GM23248 (cell line): Measurements from ENCODE around the gene GALNT10.

ENCODE experiments used
- EZH2 ChIP-seq: fragments of 200-600 bp; sonication (generic); IDR thresholded peaks from 2 replicates; pipeline ENCODE4 v1.6.1; 2018; ENCODE audit warnings: antibody characterized with exemption, mild to moderate bottlenecking; ENCODE audit not compliant: insufficient read depth, poor library complexity, severe bottlenecking
- EZH2phosphoT487 ChIP-seq: fragments of 200-600 bp; sonication (generic); IDR thresholded peaks from 2 replicates; pipeline ENCODE4 v1.6.1; 2018; ENCODE audit warnings: antibody characterized with exemption, moderate library complexity, mild to moderate bottlenecking, low read depth; ENCODE audit not compliant: insufficient read depth

GRCh38 chr5:154196955-154197652, 6.6 kb downstream of the GALNT10 start:
- no peak for TF ChIP-seq EZH2
- no peak for TF ChIP-seq EZH2phosphoT487
